HG03342 (cell line): ENCODE data around the gene MAPK10.
"Not testable (repeated sequence)": the region's sequence is repeated elsewhere in the genome, so short reads cannot be mapped to it uniquely, and the experiment has no call there.

Experiments used
- ATAC-seq: cut with Tn5 transposase; IDR thresholded peaks from one replicate; pipeline ENCODE4 v1.9.1; 2021; ENCODE audit warnings: mild to moderate bottlenecking, moderate library complexity; ENCODE audit not compliant: unreplicated experiment

MAPK10 gene

DNA sequence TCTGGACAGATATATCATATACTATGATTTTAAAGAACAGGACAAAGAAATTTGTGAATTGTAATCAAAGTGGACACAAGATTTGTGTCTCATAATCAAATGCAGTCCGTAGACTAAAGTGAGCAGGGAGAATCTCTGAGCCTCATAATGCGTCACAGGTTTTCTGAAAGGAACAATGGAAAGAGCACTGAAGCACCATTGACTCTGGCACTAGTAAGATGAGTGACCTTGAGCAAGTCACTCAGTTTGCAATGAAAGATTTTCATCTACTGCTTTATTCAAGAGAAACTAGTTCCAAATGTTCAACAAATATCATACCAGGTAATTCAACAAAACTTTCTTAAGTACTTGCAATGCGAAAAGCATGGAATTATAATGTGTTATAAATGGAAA, 315.3 kb downstream of the MAPK10 start:
- ATAC-seq = no peak

DNA sequence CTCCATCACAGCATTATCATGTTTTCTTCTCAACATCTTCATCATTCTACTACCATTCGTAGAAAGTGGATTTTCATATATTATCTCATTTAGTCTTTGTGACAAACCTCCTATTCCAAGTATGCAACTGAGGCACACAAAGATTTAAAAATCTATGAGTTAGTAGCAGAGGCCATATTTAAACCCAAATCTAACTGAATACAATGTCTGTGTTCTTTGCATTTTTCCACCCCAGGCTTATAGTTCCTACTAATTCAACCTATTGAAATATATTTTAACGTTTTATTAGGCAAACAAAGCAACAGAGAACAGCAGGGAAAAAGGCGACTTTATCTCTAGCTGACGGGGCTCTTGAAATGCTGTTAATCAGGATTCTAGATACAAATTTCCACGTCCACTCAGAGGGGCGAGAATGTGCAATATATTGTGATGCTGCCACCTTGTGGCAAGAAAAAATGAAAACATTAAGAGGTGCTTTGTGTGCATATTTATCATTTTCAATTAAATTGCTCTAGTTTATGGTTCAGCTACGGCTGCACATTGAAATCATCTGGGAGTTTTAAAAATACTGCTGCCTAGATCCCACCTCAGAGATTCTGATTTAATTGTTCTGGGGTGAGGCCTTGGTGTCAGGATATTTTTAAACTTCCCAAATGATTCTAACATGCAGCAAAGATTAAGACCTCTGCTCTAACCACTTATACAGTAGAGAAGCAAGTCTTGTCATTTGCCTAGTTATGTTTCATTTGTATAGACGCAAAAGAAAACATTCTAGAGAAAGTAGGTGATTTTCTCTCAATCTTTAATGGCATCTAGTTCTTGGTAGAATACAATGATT, 315.9 kb downstream of the MAPK10 start:
- peak; percentile 81 for ATAC-seq

DNA sequence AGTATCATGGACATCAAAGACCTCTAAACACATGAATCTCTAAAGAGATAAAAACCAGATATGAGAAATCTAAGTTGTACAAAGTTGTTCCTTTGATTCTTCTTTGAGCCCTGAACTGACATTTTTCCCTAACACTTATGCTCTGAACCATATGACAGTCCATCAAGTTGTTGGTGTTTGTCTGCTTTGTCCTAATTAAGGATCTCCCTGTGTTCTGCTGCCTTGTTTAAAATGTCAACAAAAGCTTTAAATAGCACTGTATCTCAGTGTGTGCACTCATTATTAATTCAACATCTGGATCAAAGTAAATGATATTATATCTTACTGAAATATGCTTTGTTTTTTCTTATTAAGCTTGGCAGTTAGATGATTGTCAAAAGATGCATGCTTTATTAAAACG, 321.8 kb downstream of the MAPK10 start:
- ATAC-seq = no peak

DNA sequence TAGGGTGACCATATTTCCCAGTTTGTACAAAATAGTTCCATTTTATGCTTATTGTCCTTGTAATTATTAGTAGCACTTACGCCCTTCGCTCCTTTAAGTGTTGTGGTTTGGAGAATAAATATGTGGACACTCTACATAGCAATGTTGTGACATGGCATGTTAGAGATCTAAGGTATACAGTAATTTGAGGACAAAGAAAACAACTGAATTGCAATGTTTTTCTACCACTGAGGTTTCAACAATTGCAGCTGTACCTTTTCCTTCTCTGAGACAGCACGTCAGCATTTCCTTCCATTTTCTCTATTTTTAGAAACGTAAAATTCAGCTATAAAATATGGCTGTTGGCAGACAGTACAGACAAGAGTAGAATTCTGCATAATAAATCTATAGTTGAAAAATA, 323.1 kb downstream of the MAPK10 start:
- no peak for ATAC-seq

DNA sequence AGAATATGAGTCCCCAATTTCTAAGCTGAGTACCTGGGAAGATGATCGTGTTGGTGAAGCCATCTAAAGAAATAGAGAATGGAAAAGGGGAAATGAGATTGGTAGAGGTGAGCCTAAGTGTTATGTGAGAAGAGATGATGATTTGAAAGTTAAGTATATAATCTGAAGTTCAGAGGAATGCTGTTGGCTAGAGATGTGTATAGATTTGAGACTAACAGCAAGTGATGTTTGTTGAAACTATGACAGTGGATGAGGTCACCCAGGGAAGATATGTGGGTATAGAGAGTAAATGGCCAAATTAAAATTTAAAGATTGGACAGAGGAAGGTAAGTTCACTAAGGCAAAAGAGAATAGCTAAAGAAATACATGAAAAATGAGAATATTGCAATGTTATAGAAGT, 324.2 kb downstream of the MAPK10 start:
- ATAC-seq = no peak

DNA sequence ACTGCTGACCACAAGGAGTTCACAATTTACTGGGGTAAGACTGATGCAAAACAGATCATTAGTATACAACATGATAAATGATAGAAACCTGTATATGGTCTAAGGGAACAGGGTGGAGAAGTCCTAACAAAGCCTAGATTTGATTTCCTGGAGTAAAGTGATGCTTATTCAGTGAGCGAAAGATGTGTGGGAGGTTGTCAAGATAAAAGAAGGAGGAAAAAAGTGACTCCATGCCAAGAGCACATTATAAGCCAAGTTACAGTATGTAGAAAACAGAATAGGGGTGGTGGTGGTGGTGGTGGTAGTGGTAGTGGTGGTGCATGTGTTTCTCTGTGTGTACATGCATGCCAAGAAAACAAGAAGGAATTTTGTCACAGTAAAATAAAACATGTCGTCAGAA, 325.2 kb downstream of the MAPK10 start:
- no peak for ATAC-seq

DNA sequence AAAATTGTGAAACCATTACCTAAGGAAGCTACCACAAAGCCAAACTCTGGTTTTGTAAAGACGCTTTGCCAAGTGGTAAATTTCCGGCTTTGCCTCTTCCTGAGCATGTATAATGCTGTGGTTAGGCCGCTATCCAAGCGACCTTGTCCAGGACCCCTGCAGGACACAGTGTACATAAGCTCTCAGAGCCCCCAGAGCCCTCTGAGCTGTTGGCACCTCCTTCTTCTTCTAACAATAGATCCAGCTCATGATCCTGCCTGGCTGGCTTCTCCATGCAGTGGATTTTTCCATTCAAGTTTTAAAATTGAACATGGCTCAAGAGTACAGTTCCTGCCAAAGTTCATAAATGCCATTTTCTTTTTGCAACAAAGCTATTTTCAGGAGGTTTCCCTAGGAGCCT, 326.7 kb downstream of the MAPK10 start:
- no peak for ATAC-seq

DNA sequence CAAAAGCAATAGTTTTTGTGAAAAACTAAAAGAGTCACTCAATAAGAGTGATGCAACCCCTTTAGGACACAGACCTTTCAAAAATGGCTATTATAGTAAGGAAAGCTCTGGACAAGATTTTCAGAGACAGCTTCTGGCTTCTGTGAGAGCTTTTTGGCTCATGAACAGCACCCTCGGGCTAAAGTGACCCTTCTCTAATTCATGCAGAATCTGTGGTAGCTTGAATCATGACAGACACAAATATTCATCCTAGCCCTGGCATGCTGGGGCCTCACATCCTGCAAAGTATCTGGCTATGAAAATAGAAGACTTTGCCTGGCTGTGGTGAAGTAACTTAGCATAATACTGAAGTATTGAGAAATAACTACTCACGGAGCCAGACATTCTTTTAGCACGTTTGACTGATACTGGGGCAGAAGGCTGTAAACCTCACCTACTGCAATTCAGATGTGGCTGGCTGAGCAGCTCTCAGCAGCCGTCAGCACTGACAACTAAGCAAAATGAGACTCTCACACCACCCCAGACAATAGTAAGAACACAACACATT, 327.3 kb downstream of the MAPK10 start:
- ATAC-seq = no peak

DNA sequence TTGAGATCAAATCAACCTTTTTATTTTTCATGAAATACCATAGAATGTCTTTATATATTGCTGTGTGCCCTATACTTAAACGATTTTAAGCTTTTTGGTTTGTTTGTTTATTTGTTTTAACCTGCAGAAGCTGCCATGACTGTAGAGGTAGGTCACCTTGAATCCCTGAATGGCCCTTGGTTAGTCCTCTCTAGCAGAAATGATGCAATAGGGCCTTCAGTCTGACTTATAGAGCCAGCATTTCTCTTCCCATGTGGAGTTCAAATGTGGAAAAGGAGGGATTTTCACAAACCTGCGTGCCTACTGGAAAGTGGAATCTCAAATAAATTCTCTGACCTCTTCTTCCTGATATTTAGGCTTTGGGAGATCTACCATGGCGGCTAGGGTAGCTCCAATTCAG, 327.9 kb downstream of the MAPK10 start:
- no peak for ATAC-seq

DNA sequence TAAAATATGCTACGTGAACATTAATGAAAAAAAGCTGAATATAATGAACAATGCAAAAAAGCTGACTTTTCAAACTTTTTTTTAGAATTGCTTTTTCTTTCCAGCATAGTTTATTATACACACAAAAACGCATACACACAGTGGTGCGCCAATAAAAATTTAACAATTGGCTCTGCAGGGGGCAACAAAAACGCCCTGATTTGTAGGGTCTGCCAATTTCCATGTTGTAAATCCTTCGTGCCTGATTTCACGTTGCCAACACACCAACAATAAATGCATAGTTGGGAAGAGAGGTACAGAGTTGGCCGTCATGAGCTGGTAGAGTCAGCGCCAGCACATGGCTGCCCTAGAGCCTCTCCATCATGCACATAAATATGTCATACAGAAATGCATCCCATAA, 333.1 kb downstream of the MAPK10 start:
- ATAC-seq = no peak

DNA sequence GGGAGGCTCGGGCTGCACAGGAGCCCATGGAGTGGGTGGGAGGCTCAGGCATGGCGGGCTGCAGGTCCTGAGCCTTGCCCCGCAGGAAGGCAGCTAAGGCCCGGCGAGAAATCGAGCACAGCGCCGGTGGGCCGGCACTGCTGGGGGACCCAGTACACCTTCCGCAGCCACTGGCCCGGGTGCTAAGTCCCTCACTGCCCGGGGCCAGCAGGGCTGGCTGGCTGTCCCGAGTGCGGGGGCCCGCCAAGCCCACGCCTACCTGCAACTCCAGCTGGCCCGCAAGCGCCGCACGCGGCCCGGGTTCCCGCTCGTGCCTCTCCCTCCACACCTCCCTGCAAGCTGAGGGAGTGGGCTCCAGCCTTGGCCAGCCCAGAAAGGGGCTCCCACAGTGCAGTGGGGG, 338.2 kb downstream of the MAPK10 start:
- ATAC-seq = not testable (repeated sequence)

DNA sequence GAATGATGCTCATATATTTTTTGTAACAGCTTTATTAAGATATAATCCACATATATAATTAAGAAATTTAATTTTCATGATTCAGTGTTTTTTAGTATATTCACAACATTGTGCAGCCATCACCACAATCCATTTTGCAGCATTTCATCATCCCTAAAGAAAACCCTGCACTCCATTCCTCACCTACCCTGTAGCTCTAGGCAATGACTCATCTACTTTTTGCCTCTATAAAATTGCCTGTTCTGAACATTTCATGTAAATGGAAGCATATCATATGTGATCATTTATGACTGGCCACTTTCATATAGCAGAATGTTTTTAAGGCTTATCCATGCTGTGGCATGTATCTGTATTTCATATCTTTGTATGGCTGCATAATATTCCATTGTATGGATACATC, 339.9 kb downstream of the MAPK10 start:
- no peak for ATAC-seq

DNA sequence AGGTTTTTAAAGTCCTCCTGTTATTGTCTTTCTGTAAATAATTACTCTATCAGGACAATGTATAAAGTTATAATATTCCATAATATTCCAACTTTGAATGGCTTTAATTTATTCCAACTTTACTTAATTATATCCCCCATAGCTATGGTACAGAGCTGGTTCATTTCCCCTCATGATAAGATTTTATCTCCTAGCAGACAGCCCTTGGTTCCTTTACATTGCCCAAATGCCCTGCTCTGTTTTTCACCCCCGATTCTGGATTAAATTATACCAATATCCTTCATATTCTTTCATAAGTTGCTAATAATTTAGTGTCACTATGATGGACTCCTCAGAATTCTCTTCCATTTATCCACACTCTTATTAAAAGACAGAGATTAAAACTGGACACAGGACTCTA, 340.5 kb downstream of the MAPK10 start:
- no peak for ATAC-seq

DNA sequence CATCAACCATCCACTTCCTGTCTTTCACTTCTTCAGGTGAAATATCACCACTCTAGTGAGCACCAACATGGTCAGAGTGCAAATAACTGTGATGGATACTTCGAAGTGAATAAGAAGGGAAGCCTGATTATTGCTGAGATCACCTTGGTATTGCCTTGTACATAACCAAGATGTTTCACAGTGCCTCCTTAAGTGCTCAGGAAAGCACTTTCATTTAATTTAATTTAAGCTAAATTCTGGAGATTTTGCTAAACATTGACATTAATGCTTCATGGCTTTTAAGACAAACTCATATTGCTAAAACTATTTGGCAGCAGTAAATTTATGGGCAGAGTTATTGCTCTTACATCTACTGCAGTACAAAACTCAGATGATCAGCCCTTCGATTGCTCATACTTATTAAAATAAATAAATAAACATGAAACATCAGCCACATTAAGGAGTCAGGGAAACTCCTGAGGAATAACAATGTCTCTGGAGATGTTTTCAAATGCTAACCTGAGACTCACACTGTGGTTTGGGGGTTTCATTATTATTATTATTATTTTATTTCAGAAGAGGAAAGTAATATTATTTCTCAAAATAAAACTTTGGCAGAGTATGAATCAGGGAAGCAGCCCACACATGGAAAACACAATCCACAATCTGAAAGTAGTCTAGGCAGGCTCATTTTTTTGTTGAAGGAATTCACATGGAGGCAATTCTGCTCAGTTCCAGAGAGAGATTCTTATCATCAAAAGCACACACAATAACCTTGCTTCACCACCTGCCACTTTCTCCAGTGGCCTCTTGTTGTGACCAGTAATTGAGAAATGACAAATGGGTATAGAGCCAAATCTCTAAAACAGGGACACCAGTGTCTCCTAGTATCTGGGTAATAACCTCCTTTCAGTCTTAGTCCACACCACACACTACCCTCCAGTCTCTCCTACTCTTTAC, 344.2 kb downstream of the MAPK10 start:
- ATAC-seq = no peak

DNA sequence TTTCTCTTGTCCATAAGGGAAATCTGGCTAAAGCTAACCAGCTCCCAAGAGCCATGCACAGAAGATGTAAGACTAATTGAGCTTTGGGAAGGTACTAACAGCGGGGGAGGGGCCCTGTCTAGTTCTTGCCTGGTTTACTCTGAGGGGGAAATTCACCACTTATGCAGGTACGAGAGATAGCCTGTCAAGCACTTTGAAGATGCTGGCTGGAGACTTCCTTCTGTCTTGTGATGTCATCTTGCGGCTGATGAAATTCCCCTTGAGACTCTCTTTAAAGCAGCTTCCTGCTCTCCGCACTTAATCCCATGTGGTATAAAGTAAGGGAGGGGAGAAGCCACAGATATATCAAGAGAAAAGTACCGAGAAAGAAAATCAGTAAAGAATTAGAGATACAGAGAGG, 345.3 kb downstream of the MAPK10 start:
- ATAC-seq = peak; percentile 78

DNA sequence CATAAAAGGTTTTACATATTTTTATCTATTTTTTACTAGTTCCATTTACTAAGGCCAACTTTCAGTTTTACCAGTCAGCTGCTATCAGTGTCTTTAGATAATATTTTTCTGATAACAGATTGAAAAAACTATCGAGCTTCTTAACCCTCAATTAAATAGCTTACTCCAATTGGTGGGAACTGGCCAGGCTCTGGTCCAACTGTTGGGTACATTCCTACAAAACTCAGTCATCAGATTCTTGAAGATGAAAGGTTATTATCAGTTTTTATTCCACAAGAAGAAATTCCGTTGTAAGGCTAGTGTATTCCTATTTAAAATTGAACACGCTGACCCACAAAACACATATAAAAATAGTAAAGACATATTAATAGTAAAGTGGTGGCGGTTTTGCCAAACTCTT, 346.2 kb downstream of the MAPK10 start:
- ATAC-seq = no peak

DNA sequence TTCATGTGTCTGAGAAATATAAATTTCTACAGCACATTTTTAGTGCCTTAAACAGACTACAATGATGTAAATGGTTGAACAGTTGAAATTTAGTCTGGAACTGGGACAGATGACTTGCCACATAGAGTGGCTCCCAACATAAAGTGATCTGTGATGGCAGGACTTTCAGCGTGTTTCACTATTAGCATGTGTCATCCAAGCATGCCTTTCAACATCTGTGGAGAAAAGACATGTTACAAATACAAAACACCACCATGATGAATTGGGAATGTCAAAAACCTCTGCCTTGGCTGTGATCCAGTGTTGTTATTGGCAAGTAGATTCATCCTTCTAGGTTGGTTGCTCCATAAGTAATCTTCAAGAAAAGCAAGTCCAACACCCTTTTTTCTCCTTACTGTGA, 348.7 kb downstream of the MAPK10 start:
- ATAC-seq = no peak

DNA sequence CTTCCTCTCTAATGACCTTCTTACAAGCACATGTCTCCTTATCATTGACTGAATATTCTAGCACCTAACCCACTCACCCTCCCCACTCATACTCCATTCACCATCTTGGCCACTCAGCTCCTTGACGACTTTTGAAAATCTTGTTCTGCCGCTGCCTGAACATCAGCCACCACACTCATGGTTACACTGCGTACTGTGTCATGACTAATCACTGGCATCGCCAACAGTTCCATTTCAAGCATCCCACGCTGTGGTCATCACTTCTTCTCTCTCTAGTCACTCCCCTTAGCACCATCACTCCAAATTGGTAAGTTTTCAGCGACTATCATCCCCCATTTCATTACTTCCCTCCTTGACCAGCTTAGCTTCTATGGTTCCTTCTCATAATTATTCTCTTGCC, 352.8 kb downstream of the MAPK10 start:
- no peak for ATAC-seq

DNA sequence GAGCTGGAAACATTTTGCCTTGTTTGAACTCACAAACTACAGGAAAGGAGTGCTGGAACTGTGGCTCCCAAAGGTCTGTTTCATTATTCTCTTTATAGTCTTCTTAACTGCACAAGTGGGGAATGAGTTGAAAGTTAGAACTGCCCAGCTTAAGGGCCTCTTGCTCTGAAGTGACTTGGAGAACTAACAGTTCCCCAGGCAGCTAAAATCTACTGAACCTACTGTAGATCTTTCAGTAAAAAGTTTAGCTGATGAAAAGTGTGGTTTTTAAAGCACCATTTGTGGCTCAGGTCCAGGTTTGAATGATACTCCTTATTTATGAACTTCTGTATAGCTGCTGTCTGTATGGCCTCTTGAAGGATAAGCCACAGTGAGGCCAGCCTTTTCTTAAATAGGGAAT, 353.8 kb downstream of the MAPK10 start:
- ATAC-seq = no peak

DNA sequence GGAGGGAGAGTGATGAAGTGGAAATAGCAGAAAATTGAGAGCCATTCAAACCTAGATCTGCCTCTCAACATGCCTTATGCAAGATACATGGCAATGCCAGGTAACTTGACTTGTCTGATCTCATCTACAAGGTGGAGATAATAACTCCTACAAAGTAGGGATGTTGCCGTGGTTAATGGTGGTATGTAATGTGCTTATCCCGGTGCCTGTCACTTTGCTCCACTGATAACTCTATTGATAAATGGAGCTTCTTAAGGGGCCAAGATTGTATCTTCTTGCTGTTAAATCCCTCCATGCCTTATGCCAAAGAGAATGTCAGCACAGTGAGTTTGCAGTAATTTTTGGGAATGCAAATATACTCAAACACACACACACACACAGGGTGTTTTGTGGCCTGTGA, 355.8 kb downstream of the MAPK10 start:
- ATAC-seq = no peak

DNA sequence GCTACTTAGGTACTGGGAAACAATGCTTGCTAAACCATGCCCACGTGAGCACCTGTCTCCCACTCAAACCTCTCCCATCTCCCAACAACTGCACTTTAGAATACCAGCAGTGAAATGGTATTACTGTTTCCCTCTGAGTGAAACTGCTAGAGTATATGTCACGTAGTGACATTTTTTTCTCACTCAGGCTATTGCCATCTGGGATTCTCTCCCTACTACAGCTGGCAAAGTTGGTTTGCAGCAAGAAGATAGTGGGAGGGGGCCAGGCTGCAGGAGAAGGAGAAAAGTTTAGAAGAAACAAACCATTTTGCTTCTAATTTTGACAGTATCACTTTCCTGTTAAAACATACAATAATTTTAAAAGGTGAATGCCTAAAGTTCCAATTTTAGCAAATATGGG, 358.3 kb downstream of the MAPK10 start:
- no peak for ATAC-seq

DNA sequence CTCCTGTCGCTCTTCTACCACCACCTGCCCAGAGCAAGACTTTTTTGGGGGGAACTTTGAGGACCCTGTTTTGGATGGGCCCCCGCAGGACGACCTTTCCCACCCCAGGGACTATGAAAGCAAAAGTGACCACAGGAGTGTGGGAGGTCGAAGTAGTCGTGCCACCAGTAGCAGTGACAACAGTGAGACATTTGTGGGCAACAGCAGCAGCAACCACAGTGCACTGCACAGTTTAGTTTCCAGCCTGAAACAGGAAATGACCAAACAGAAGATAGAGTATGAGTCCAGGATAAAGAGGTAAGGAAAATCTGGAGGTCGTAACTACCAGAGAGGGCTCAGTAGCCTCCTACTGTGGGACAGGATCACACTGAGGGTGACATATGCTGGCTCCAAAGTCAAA, 364.5 kb downstream of the MAPK10 start:
- no peak for ATAC-seq
